T47D (cell line): ENCODE measurements around the gene TMPRSS11D.

Experiments
- DNase-seq, 2 experiments: peaks; one replicate each; pipeline versions ENCODE4 v3.0.0 to v3.0.0-alpha.2; 2011 to 2012; ENCODE audit warnings: low read depth in 1 of 2, low spot score in 1 of 2
- JUND ChIP-seq: IDR thresholded peaks from 2 replicates; pipeline ENCODE4 v1.6.1; 2012; ENCODE audit warnings: low read depth
- in situ Hi-C: cut with HindIII; loops from 2 replicates; pipeline ENCODE4 v1.10.0; 2016; ENCODE audit warnings: low sequenced_read_pairs, low pct_unique_long_range_greater_than_20kb

TMPRSS11D gene

DNA sequence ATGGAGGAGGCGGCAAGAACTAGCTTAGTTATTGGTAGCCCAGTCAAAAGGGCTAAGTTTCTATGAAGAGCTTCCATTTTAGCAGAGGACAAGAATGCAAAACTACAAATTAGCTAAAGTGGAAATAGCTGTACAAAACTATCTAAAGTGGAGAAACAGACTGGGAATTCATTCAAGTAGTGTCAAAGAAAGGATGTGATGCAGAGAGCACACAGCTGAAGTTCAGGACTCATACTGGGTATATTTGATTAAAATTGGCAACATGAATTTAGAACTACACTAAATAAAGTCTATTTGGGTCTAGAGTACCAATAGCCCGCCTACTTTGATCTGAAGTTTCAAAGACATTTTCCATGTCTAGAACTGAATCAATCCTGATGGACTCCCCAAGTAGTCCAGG, 96.5 kb downstream of the TMPRSS11D start:
- no peak for TF ChIP-seq JUND
- in situ Hi-C loops, result no loop called here
- no peak for DNase-seq

DNA sequence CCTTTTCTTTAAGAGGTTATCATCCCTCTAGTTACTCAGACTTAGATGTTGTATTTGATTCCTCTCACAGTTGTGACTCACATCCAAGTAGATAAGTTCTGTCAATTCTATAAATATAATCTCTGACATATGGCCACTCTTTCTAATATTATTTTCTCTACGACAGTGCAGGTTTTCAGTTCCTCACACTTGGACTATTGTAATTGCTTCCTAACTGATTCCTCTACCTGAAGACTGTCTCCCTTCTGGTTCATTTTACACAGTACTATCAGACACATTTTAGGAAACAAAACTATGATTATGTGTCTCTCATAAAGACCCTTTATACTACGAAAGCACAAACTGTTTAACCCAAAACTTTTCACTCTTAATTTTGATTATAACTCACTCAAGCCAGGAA, 98.3 kb downstream of the TMPRSS11D start:
- in situ Hi-C loops, result no loop called here
- no peak for TF ChIP-seq JUND
- no peak for DNase-seq

- DNase-seq, result no peak
- in situ Hi-C loops, result no loop called here
- no peak for TF ChIP-seq JUND
These were observed 104.2 kb downstream of the TMPRSS11D start for GRCh38 chr4:67779631-67780030.

GRCh38 chr4:67776746-67777145, 107.1 kb downstream of the TMPRSS11D start:
- no peak for DNase-seq
- in situ Hi-C loops, result no loop called here
- TF ChIP-seq JUND, result no peak
